Astrocyte of the cerebellum (primary cell): Measurements from ENCODE around the gene THRB.

Source experiments
- DNase-seq: peaks from one replicate; pipeline ENCODE4 v3.0.0-alpha.2; 2011; ENCODE audit warnings: low read depth
- H3K4me3 ChIP-seq: 2 replicates; pipeline ENCODE4 v1.5.1; 2011; ENCODE audit warnings: mild to moderate bottlenecking, low read depth, low read length, moderate library complexity
- in situ Hi-C: cut with HindIII; loops from 2 replicates; pipeline ENCODE4 v1.10.0; 2017; ENCODE audit warnings: low sequenced_read_pairs
- TF ChIP-seq, protein P1 (sequence below): IDR thresholded peaks from 2 replicates; pipeline ENCODE4 v1.5.1; 2012; ENCODE audit warnings: low read length, low read depth, moderate library complexity, mild to moderate bottlenecking; ENCODE audit errors: missing control alignments

Gene THRB

DNA sequence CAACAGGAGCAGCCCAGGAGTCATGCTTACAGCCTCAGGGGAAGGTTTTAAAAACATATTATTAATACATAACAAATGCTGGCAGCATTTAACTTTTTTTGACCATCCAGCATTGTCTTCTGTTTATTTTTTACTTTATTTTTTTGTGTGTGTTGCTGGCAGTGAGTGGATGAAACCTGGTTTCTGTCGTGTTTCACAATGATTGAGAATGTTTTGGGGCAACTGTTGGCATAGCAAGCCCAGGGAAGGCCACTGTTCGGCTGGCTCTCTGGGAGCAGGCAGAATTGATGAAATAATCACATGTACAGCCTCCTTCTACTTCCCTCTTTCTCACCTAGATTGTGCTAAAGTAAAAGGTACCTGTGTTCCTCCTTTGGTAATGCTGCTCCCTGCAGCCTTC is 359.4 kb downstream of the THRB start:
- TF ChIP-seq, protein P1, sequence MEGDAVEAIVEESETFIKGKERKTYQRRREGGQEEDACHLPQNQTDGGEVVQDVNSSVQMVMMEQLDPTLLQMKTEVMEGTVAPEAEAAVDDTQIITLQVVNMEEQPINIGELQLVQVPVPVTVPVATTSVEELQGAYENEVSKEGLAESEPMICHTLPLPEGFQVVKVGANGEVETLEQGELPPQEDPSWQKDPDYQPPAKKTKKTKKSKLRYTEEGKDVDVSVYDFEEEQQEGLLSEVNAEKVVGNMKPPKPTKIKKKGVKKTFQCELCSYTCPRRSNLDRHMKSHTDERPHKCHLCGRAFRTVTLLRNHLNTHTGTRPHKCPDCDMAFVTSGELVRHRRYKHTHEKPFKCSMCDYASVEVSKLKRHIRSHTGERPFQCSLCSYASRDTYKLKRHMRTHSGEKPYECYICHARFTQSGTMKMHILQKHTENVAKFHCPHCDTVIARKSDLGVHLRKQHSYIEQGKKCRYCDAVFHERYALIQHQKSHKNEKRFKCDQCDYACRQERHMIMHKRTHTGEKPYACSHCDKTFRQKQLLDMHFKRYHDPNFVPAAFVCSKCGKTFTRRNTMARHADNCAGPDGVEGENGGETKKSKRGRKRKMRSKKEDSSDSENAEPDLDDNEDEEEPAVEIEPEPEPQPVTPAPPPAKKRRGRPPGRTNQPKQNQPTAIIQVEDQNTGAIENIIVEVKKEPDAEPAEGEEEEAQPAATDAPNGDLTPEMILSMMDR, result no peak

DNA sequence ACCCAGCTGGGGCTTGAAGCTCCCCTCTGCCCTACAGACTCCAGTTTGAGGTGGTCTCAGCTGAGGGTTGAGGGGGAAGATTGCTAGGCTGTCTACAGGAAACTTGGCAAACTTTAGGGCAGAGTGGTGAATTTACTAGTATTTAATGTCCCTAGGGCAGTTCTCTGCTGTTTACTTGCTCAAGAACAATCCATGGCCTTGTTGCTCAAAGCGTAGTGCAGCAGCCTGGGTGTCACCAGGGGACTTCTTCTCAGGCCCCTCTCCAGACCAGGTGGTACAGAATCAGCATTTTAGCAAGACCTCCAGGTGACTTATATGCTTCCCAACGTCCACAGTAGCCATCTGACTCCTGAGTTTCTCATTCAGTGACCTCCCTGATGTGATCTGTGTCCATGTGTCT is 360.7 kb downstream of the THRB start:
- H3K4me3 ChIP-seq, result no peak overlapping the region
- TF ChIP-seq, protein P1, result no peak
- in situ Hi-C loops, result no loop called here
- DNase-seq, result no peak

More for the DNA sequence above, 359.4 kb downstream of the THRB start:
- in situ Hi-C loops, result no loop called here
- DNase-seq, result no peak
- H3K4me3 ChIP-seq, result no peak overlapping the region

GRCh38 chr3:24133436-24133835 is 361.2 kb downstream of the THRB start:
- in situ Hi-C loops, result no loop called here
- no peak overlapping the region for H3K4me3 ChIP-seq
- TF ChIP-seq, protein P1, result no peak
- DNase-seq, result no peak

GRCh38 chr3:24129549-24129948 is 365.1 kb downstream of the THRB start:
- no peak overlapping the region for H3K4me3 ChIP-seq
- in situ Hi-C loops, result no loop called here
- no peak for DNase-seq
- TF ChIP-seq, protein P1, result no peak

- TF ChIP-seq, protein P1, result no peak
- DNase-seq, result peak; percentile 8
- in situ Hi-C loops, result no loop called here
- H3K4me3 ChIP-seq, result no peak overlapping the region
These were observed 366.2 kb downstream of the THRB start for GRCh38 chr3:24128199-24129005.

- peak; percentile 18 for DNase-seq
- TF ChIP-seq, protein P1, result no peak
- no peak overlapping the region for H3K4me3 ChIP-seq
- in situ Hi-C loops, result no loop called here
These were observed 371.1 kb downstream of the THRB start for GRCh38 chr3:24123596-24123995.
